Measurements from ENCODE around the gene ZMYM4.

The ZMYM4 gene

DNA sequence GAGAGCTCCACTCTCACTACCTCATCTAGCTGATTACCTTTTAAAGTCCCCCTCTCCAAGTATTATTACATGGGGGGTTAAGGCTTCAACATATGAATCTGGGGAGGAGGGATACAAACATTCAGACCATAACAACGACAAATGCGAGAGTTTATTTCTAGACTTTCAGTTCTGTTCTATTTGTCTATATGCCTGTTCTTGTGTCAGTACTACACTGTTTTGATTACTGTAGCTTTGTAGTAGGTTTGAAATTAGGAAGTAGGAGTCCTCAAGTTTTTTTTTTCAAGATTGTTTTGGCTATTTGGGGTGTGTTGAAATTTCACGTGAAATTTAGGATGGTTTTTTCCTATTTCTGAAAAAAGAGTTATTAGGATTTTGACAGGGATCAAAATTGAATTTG is 16.3 kb downstream of the ZMYM4 start:
- DNase-seq (ENCODE audit: low read depth in 1 of 2, low spot score in 1 of 2): no peak
- H3K4me3 ChIP-seq (replicated peaks; ENCODE audit: insufficient read depth, low read length): no peak overlapping the region
- no peak for TF ChIP-seq GABPA (IDR thresholded peaks at IDR 0.05; ENCODE audit: low read depth)
- TF ChIP-seq SPI1 (IDR thresholded peaks at IDR 0.05; ENCODE audit: borderline replicate concordance, low read depth): no peak
- TF ChIP-seq POLR2AphosphoS5 (IDR thresholded peaks at IDR 0.05; ENCODE audit: low read depth): no peak
- TF ChIP-seq, protein P1, sequence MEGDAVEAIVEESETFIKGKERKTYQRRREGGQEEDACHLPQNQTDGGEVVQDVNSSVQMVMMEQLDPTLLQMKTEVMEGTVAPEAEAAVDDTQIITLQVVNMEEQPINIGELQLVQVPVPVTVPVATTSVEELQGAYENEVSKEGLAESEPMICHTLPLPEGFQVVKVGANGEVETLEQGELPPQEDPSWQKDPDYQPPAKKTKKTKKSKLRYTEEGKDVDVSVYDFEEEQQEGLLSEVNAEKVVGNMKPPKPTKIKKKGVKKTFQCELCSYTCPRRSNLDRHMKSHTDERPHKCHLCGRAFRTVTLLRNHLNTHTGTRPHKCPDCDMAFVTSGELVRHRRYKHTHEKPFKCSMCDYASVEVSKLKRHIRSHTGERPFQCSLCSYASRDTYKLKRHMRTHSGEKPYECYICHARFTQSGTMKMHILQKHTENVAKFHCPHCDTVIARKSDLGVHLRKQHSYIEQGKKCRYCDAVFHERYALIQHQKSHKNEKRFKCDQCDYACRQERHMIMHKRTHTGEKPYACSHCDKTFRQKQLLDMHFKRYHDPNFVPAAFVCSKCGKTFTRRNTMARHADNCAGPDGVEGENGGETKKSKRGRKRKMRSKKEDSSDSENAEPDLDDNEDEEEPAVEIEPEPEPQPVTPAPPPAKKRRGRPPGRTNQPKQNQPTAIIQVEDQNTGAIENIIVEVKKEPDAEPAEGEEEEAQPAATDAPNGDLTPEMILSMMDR (IDR thresholded peaks at IDR 0.05; ENCODE audit: insufficient read depth, low read length): no peak
- TF ChIP-seq, protein P2, sequence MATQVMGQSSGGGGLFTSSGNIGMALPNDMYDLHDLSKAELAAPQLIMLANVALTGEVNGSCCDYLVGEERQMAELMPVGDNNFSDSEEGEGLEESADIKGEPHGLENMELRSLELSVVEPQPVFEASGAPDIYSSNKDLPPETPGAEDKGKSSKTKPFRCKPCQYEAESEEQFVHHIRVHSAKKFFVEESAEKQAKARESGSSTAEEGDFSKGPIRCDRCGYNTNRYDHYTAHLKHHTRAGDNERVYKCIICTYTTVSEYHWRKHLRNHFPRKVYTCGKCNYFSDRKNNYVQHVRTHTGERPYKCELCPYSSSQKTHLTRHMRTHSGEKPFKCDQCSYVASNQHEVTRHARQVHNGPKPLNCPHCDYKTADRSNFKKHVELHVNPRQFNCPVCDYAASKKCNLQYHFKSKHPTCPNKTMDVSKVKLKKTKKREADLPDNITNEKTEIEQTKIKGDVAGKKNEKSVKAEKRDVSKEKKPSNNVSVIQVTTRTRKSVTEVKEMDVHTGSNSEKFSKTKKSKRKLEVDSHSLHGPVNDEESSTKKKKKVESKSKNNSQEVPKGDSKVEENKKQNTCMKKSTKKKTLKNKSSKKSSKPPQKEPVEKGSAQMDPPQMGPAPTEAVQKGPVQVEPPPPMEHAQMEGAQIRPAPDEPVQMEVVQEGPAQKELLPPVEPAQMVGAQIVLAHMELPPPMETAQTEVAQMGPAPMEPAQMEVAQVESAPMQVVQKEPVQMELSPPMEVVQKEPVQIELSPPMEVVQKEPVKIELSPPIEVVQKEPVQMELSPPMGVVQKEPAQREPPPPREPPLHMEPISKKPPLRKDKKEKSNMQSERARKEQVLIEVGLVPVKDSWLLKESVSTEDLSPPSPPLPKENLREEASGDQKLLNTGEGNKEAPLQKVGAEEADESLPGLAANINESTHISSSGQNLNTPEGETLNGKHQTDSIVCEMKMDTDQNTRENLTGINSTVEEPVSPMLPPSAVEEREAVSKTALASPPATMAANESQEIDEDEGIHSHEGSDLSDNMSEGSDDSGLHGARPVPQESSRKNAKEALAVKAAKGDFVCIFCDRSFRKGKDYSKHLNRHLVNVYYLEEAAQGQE (IDR thresholded peaks at IDR 0.05; ENCODE audit: insufficient replicate concordance, low read depth): no peak
- no peaks in the 10 kb centered on the region for H3K27me3 ChIP-seq (ENCODE audit: insufficient read depth, poor library complexity, severe bottlenecking)
- H3K27ac ChIP-seq (replicated peaks): no peak overlapping the region

DNA sequence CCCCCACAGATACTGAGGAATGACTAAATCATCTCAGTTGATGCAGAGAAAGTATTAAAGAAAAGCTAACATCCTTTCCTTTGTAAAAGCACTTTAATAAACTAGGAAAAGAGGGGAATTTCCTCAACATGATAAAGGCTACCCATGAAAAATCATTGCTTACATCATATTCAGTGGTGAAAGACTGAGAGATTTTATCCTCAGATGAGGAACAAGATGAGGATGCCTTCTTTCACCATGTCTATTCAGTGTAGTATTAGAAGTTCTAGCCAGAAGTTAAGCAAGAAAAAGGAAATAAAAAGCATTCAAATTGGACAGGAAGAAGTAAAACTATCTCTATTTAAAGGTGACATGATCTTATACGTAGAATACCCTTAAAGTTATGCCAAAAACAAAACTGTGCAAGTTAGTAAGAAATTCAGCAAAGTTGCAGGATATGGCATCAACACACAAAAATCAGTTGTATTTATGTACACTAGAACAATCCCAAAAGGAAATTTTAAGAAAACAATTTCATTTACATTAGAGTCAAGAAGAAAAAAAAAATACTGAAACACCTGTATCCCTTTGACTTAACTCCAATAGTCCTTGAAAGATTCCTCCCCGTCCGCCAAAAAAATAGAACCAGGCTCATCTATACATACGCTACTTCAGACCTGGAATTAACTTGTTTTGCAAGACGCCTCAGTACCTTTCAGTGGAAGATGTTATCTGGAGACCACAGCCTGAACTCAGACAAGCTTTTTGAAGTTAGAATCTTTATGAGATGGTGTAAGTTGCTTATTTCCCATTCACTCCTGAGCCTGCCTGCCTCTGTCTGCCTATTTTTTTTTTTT is 17.5 kb downstream of the ZMYM4 start:
- TF ChIP-seq, protein P2 (IDR thresholded peaks at IDR 0.05; ENCODE audit: insufficient replicate concordance, low read depth): no peak
- TF ChIP-seq POLR2AphosphoS5 (IDR thresholded peaks at IDR 0.05; ENCODE audit: low read depth) (no peak), GABPA (IDR thresholded peaks at IDR 0.05; ENCODE audit: low read depth) (no peak), SPI1 (IDR thresholded peaks at IDR 0.05; ENCODE audit: borderline replicate concordance, low read depth) (no peak)
- TF ChIP-seq, protein P1 (IDR thresholded peaks at IDR 0.05; ENCODE audit: insufficient read depth, low read length): no peak
- Histone ChIP-seq H3K4me3 (replicated peaks; ENCODE audit: insufficient read depth, low read length) (no peak overlapping the region), H3K27me3 (ENCODE audit: insufficient read depth, poor library complexity, severe bottlenecking) (no peaks in the 10 kb centered on the region), H3K27ac (replicated peaks) (no peak overlapping the region)
- DNase-seq (ENCODE audit: low read depth in 1 of 2, low spot score in 1 of 2): no peak

DNA sequence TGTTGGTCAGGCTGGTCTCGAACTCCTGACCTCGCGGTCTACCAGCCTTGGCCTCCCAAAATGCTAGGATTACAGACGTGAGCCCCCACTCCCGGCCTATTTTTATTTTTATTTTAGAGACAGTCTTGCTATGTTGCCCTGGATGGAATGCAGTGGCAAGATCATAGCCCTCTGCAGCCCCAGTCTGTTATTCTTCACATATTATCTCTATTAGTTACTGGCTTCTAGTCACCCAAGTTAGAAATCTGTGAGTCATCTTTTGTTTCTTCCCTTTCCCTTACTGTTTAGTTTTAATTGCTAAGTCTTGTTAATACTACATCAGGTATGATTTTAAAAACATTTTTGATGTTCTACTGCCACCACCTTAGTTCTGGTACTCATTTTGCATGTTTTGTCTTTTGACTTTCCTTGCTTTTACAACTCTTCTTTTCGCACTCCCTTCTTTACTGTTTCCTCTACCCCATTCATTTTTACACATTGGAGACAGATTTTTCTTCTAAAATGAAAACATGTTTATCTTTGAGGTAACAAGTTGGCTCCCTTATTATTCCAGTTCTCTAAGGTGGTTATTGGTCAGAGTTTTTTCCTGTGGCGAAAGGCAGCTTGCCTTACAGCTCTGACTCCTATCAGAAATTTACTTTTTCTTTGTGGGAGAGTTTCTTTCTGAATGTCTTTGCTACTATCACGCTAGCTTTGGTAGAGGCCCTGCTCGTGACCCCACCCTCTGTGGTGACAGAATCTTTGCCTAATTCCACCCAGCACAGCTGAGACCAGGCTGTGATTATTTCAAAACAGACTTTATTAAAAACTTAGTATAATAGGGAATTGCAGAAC is 19.5 kb downstream of the ZMYM4 start:
- no peak overlapping the region for H3K4me3 ChIP-seq (replicated peaks; ENCODE audit: insufficient read depth, low read length)
- no peaks in the 10 kb centered on the region for H3K27me3 ChIP-seq (ENCODE audit: insufficient read depth, poor library complexity, severe bottlenecking)
- TF ChIP-seq SPI1 (IDR thresholded peaks at IDR 0.05; ENCODE audit: borderline replicate concordance, low read depth) (no peak), POLR2AphosphoS5 (IDR thresholded peaks at IDR 0.05; ENCODE audit: low read depth) (no peak), GABPA (IDR thresholded peaks at IDR 0.05; ENCODE audit: low read depth) (no peak)
- TF ChIP-seq, protein P2 (IDR thresholded peaks at IDR 0.05; ENCODE audit: insufficient replicate concordance, low read depth): no peak
- TF ChIP-seq, protein P1 (IDR thresholded peaks at IDR 0.05; ENCODE audit: insufficient read depth, low read length): no peak
- no peak overlapping the region for H3K27ac ChIP-seq (replicated peaks)
- DNase-seq (ENCODE audit: low read depth in 1 of 2, low spot score in 1 of 2): no peak
